SK-N-SH (cell line): ENCODE results near the gene LEO1. TPM values are rescaled to one million over a fixed set of nuclear protein-coding genes. Genes with fewer than 3 reads are reported as not detected.

Experiments used
- CTCF ChIA-PET: fragments of 300-600, 350-600 bp; formaldehyde crosslinking; extraction: SDS; loops from one replicate; lab custom pipeline; 2021; lab: Yijun Ruan, JAX
- POLR2A ChIA-PET: fragments of 350-600 bp; sonication (Branson Sonifier 250); formaldehyde crosslinking; extraction: SDS; loops from one replicate; lab custom pipeline; 2020; ENCODE audit warnings: antibody characterized with exemption, inconsistent platforms; lab: Yijun Ruan, JAX
- DNase-seq: peaks from one replicate; pipeline ENCODE4 v3.0.0; 2012
- H2AFZ ChIP-seq: fragments of 200-600 bp; sonication (generic); 2 replicates; pipeline ENCODE4 v1.8.1; 2016; ENCODE audit warnings: antibody characterized with exemption, mild to moderate bottlenecking, low read depth
- H3F3A ChIP-seq: fragments of 200-600 bp; sonication (generic); replicated peaks from 2 replicates; pipeline ENCODE3; 2016; ENCODE audit warnings: antibody characterized with exemption, mild to moderate bottlenecking; ENCODE audit not compliant: insufficient read depth
- H3K27ac ChIP-seq, 2 experiments: fragments of 200-500 bp in 1 of 2; fragments of 200-600 bp in 1 of 2; sonication (Bioruptor generic) in 1 of 2; sonication (generic), shearing (Covaris generic) in 1 of 2; 2 replicates each; pipeline versions ENCODE4 v1.5.1 to v1.6.1; 2014 to 2016; ENCODE audit warnings: low read depth in 2 of 2, inconsistent platforms in 1 of 2, low read length in 1 of 2, mild to moderate bottlenecking in 1 of 2, mixed read lengths in 1 of 2
- H3K27me3 ChIP-seq: fragments of 200-600 bp; sonication (generic), shearing (Covaris generic); 2 replicates; pipeline ENCODE4 v1.6.1; 2016; ENCODE audit warnings: mixed run types; ENCODE audit not compliant: insufficient read depth
- H3K36me3 ChIP-seq, 2 experiments: fragments of 200-500 bp in 1 of 2; fragments of 200-600 bp in 1 of 2; sonication (Bioruptor generic) in 1 of 2; sonication (generic) in 1 of 2; replicated peaks in 1 of 2; 2 replicates each; pipeline versions ENCODE3 to v1.5.1; 2014 to 2016; ENCODE audit warnings: low read length in 1 of 2, mild to moderate bottlenecking in 1 of 2; ENCODE audit not compliant: insufficient read depth in 2 of 2, control insufficient read depth in 1 of 2
- H3K4me1 ChIP-seq, 2 experiments: fragments of 200-500 bp in 1 of 2; fragments of 200-600 bp in 1 of 2; sonication (Bioruptor generic) in 1 of 2; sonication (generic), shearing (Covaris generic) in 1 of 2; 2 replicates each; pipeline versions ENCODE4 v1.5.1 to v1.6.1; 2014 to 2016; ENCODE audit warnings: low read depth in 1 of 2, low read length in 1 of 2, mixed run types in 1 of 2; ENCODE audit not compliant: insufficient read depth in 2 of 2, control insufficient read depth in 1 of 2
- H3K4me2 ChIP-seq: fragments of 200-600 bp; sonication (generic), shearing (Covaris generic); 2 replicates; pipeline ENCODE4 v1.6.1; 2017; ENCODE audit warnings: mixed run types
- H3K4me3 ChIP-seq, 2 experiments: fragments of 200-500 bp in 1 of 2; fragments of 200-600 bp in 1 of 2; sonication (Bioruptor generic) in 1 of 2; sonication (generic), shearing (Covaris generic) in 1 of 2; 2 replicates each; pipeline versions ENCODE4 v1.5.1 to v1.8.1; 2014 to 2016; ENCODE audit warnings: low read depth in 2 of 2, inconsistent platforms in 1 of 2, low read length in 1 of 2, mild to moderate bottlenecking in 1 of 2, mixed read lengths in 1 of 2, moderate library complexity in 1 of 2
- H3K79me2 ChIP-seq: fragments of 200-600 bp; sonication (generic); 2 replicates; pipeline ENCODE4 v1.8.1; 2017; ENCODE audit warnings: mild to moderate bottlenecking; ENCODE audit not compliant: insufficient read depth
- H3K9ac ChIP-seq: fragments of 200-600 bp; sonication (generic); 2 replicates; pipeline ENCODE4 v1.6.1; 2017; ENCODE audit warnings: mixed run types
- H3K9me2 ChIP-seq: fragments of 200-600 bp; sonication (generic); 2 replicates; pipeline ENCODE4 v1.6.1; 2017; ENCODE audit warnings: mixed run types
- H3K9me3 ChIP-seq: fragments of 200-600 bp; sonication (generic); 2 replicates; pipeline ENCODE4 v1.6.1; 2017; ENCODE audit warnings: mixed run types, mild to moderate bottlenecking, moderate library complexity
- H4K20me1 ChIP-seq: fragments of 200-600 bp; sonication (generic); 2 replicates; pipeline ENCODE4 v1.6.1; 2017; ENCODE audit warnings: mild to moderate bottlenecking, mixed run types; ENCODE audit not compliant: insufficient read depth
- ELF1 ChIP-seq: IDR thresholded peaks from 2 replicates; pipeline ENCODE4 v1.4.0; 2012
- EP300 ChIP-seq, 2 experiments: IDR thresholded peaks; 2 replicates each; pipeline versions ENCODE4 v1.4.0 to v1.6.1; 2012; ENCODE audit warnings: borderline replicate concordance in 1 of 2, low read depth in 1 of 2, low read length in 1 of 2
- FOSL2 ChIP-seq: IDR thresholded peaks from 2 replicates; pipeline ENCODE4 v1.4.0; 2012; ENCODE audit warnings: low read depth, mild to moderate bottlenecking, moderate library complexity, borderline replicate concordance
- GATA2 ChIP-seq: sonication (generic); formaldehyde crosslinking; IDR thresholded peaks from 2 replicates; pipeline ENCODE4 v1.5.0; 2020; ENCODE audit warnings: mild to moderate bottlenecking, missing genetic modification reagents
- JUND ChIP-seq: IDR thresholded peaks from 2 replicates; pipeline ENCODE4 v1.4.0; 2012
- NFIC ChIP-seq: IDR thresholded peaks from 2 replicates; pipeline ENCODE4 v1.4.0; 2012; ENCODE audit warnings: borderline replicate concordance
- POLR2AphosphoS5 ChIP-seq: IDR thresholded peaks from 2 replicates; pipeline ENCODE4 v1.6.1; 2012; ENCODE audit warnings: low read depth, low read length
- RAD21 ChIP-seq: IDR thresholded peaks from 2 replicates; pipeline ENCODE4 v1.6.1; 2012; ENCODE audit warnings: mild to moderate bottlenecking, low read length
- RFX5 ChIP-seq: IDR thresholded peaks from 2 replicates; pipeline ENCODE4 v1.6.1; 2012; ENCODE audit warnings: mild to moderate bottlenecking, improper control_type of control experiment, low read length
- SMC3 ChIP-seq: IDR thresholded peaks from 2 replicates; pipeline ENCODE4 v1.6.1; 2012; ENCODE audit warnings: low read depth, low read length, improper control_type of control experiment
- TAF1 ChIP-seq: IDR thresholded peaks from 2 replicates; pipeline ENCODE4 v1.6.1; 2012; ENCODE audit warnings: low read depth, mild to moderate bottlenecking, low read length, moderate library complexity, borderline replicate concordance
- TCF12 ChIP-seq: IDR thresholded peaks from 2 replicates; pipeline ENCODE4 v1.4.0; 2012
- WGBS: methylation state at CpG from one replicate; pipeline ENCODE4 v1.1.6; 2017; ENCODE audit warnings: low lambda C conversion rate; 5-methylcytosine and 5-hydroxymethylcytosine counted together
- polyA plus RNA-seq, 3 experiments: library from polyadenylated mRNA; depleted of rRNA; stranded (reverse); fragments of >200 nt; gene quantifications; 2 replicates each; pipeline ENCODE4 v1.2.3, GENCODE V29; 2012
- TF ChIP-seq, protein P1 (sequence below): fragments of 150-350 bp; IDR thresholded peaks from 2 replicates; pipeline ENCODE4 v1.6.1; 2017; ENCODE audit warnings: antibody characterized with exemption, low read length, low read depth, borderline replicate concordance
- TF ChIP-seq, protein P2 (sequence below): fragments of 150-350 bp; IDR thresholded peaks from 2 replicates; pipeline ENCODE4 v1.6.1; 2016; ENCODE audit warnings: mild to moderate bottlenecking, low read depth, low read length
- TF ChIP-seq, protein P3 (sequence below): fragments of 200-600 bp; sonication (generic); IDR thresholded peaks from 2 replicates; pipeline ENCODE4 v1.6.1; 2017; ENCODE audit warnings: antibody characterized with exemption, mild to moderate bottlenecking, moderate library complexity
- TF ChIP-seq, protein P4 (sequence below): IDR thresholded peaks from 2 replicates; pipeline ENCODE4 v1.6.1; 2012; ENCODE audit warnings: mild to moderate bottlenecking, low read depth, low read length, moderate library complexity

The LEO1 gene
- polyA plus RNA-seq, 1 of the 3 experiments (the other 2 are of a cell fraction): 6.7 TPM

DNA sequence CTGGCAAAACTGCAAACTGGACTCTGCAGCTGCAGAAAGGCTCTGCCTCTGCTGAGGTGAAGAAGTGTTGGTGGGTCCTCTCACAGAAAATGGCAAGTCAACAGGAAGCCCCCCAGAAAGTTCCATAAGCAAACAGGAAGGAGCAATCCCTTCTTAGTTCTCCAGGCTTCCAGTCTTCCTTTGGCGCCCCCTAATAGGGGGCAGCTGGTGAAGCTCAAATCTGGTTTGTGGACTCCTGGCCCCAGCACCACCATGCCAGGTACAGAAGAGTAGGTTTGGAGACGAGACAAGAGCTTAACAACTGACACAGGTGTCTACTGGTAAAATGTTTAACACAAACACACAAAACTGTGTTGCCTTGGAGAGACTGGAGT is 35.5 kb downstream of the LEO1 start (continued):
- TF ChIP-seq NFIC: no peak

DNA sequence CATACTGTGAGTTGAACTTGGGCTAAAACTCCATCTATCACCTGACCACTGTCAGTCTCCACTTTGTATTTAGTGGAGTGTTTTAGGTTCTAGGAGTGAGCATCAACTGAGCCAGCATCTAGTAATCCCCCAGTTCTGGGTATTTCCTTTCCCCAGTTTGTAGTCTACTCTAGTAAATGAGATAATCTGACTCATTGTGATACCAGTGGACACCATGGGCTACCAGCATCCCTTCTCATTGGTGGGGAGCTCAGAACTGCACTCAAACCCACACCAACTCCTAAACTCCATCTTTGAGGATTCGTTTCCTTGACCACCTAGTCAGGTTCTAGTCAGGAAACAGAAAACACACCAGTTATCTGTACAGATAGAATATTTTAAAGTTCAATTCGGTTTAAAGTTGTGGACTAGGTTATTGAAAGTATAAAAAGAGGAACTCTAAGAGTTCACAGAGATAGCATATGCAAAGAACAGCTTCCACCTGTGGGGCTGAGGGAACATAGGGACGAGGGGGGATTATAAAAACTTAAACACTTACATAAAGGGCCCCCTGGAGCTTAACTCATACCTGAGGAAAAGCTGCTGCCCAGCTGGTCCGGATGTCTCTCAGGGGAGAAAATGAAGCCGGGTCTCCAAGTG is 36.0 kb downstream of the LEO1 start:
- Histone ChIP-seq H3K4me1 (no peaks in the 10 kb centered on the region; a peak in 1 of 4 replicates), H3K9me2 (no peaks in the 10 kb centered on the region), H3F3A (peaks cover 27% of the 10 kb centered on the region), H3K36me3 (peaks cover 16 to 20% of the 10 kb centered on the region in 2 experiments), H3K9ac (no peak overlapping the region), H4K20me1 (no peaks in the 10 kb centered on the region), H3K27me3 (no peaks in the 10 kb centered on the region), H3K4me3 (no peak overlapping the region), H3K9me3 (no peaks in the 10 kb centered on the region), H3K27ac (no peak overlapping the region), H3K4me2 (no peak overlapping the region), H2AFZ (no peak overlapping the region), H3K79me2 (no peaks in the 10 kb centered on the region)
- no peak for TF ChIP-seq RFX5
- peak; percentile 10; the same call in 1 of the 2 replicates for TF ChIP-seq POLR2AphosphoS5
- ChIA-PET POLR2A (interaction anchor here (1.3 kb wide), 1 partner anchor 36 kb away, joined by 3 read pairs; the partner anchor contains the start of gene LEO1), CTCF (interaction anchor here (0.8 to 1.4 kb wide), 3 partner anchors 10 to 48 kb away, joined by 4 to 6 read pairs (median 5); no protein-coding TSS in a partner anchor)
- WGBS: 91% methylated on average over 5 of the region's 5 CpGs
- DNase-seq: no peak

DNA sequence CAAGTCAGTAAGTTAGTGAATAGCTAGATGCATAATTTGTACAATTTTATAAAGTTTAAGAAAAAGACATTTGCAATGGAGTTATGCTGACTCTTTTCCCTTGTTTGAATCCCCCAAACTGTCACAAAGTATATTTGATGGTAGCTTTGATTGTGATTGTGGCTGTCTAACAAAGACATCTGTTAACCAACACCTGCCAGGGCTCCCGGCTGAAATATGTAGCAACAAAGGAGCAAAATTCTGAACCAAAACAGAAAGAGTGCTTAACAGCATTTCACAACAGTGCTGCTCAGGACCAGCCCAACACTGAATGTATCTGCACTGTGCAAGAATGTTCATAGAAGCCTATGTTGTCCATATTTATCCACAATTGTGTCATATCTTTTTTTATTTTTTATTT is 39.4 kb downstream of the LEO1 start:
- no peak for DNase-seq
- no peaks in the 10 kb centered on the region for H3K27me3 ChIP-seq
- H4K20me1 ChIP-seq: no peaks in the 10 kb centered on the region
- H3K79me2 ChIP-seq: no peaks in the 10 kb centered on the region
- no peaks in the 10 kb centered on the region for H3K9me3 ChIP-seq
- H3K9ac ChIP-seq: no peak overlapping the region
- POLR2A ChIA-PET: no interaction called here
- CTCF ChIA-PET: interaction anchor here (0.6 to 1.4 kb wide), 4 partner anchors 15 to 651 kb away, joined by 3 to 5 read pairs (median 3); no protein-coding TSS in a partner anchor
- no peaks in the 10 kb centered on the region; a peak in 1 of 4 replicates for H3K4me1 ChIP-seq
- H3K36me3 ChIP-seq: peaks cover 15% of the 10 kb centered on the region in 2 experiments
- H3K4me3 ChIP-seq: no peak overlapping the region
- H2AFZ ChIP-seq: no peak overlapping the region
- no peak overlapping the region for H3K27ac ChIP-seq
- WGBS: 93% methylated on average over 1 of the region's 1 CpG
- no peaks in the 10 kb centered on the region for H3K9me2 ChIP-seq
- no peak overlapping the region for H3K4me2 ChIP-seq
- H3F3A ChIP-seq: peaks cover 30% of the 10 kb centered on the region
- TF ChIP-seq JUND: no peak
- TF ChIP-seq FOSL2: no peak
- no peak for TF ChIP-seq TCF12
- TF ChIP-seq RAD21: no peak
- TF ChIP-seq, protein P1, sequence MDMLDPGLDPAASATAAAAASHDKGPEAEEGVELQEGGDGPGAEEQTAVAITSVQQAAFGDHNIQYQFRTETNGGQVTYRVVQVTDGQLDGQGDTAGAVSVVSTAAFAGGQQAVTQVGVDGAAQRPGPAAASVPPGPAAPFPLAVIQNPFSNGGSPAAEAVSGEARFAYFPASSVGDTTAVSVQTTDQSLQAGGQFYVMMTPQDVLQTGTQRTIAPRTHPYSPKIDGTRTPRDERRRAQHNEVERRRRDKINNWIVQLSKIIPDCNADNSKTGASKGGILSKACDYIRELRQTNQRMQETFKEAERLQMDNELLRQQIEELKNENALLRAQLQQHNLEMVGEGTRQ: no peak
- TF ChIP-seq, protein P2, sequence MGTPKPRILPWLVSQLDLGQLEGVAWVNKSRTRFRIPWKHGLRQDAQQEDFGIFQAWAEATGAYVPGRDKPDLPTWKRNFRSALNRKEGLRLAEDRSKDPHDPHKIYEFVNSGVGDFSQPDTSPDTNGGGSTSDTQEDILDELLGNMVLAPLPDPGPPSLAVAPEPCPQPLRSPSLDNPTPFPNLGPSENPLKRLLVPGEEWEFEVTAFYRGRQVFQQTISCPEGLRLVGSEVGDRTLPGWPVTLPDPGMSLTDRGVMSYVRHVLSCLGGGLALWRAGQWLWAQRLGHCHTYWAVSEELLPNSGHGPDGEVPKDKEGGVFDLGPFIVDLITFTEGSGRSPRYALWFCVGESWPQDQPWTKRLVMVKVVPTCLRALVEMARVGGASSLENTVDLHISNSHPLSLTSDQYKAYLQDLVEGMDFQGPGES: no peak
- TF ChIP-seq GATA2 (CRISPR knock-in tag): no peak
- TF ChIP-seq EP300 (IDR thresholded peaks at IDR 0.05; ENCODE audit: borderline replicate concordance in 1 of 2, low read depth in 1 of 2, low read length in 1 of 2): no peak
- TF ChIP-seq SMC3: no peak
- TF ChIP-seq, protein P3, sequence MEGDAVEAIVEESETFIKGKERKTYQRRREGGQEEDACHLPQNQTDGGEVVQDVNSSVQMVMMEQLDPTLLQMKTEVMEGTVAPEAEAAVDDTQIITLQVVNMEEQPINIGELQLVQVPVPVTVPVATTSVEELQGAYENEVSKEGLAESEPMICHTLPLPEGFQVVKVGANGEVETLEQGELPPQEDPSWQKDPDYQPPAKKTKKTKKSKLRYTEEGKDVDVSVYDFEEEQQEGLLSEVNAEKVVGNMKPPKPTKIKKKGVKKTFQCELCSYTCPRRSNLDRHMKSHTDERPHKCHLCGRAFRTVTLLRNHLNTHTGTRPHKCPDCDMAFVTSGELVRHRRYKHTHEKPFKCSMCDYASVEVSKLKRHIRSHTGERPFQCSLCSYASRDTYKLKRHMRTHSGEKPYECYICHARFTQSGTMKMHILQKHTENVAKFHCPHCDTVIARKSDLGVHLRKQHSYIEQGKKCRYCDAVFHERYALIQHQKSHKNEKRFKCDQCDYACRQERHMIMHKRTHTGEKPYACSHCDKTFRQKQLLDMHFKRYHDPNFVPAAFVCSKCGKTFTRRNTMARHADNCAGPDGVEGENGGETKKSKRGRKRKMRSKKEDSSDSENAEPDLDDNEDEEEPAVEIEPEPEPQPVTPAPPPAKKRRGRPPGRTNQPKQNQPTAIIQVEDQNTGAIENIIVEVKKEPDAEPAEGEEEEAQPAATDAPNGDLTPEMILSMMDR: no peak
- TF ChIP-seq, protein P4, sequence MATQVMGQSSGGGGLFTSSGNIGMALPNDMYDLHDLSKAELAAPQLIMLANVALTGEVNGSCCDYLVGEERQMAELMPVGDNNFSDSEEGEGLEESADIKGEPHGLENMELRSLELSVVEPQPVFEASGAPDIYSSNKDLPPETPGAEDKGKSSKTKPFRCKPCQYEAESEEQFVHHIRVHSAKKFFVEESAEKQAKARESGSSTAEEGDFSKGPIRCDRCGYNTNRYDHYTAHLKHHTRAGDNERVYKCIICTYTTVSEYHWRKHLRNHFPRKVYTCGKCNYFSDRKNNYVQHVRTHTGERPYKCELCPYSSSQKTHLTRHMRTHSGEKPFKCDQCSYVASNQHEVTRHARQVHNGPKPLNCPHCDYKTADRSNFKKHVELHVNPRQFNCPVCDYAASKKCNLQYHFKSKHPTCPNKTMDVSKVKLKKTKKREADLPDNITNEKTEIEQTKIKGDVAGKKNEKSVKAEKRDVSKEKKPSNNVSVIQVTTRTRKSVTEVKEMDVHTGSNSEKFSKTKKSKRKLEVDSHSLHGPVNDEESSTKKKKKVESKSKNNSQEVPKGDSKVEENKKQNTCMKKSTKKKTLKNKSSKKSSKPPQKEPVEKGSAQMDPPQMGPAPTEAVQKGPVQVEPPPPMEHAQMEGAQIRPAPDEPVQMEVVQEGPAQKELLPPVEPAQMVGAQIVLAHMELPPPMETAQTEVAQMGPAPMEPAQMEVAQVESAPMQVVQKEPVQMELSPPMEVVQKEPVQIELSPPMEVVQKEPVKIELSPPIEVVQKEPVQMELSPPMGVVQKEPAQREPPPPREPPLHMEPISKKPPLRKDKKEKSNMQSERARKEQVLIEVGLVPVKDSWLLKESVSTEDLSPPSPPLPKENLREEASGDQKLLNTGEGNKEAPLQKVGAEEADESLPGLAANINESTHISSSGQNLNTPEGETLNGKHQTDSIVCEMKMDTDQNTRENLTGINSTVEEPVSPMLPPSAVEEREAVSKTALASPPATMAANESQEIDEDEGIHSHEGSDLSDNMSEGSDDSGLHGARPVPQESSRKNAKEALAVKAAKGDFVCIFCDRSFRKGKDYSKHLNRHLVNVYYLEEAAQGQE: no peak
- no peak for TF ChIP-seq TAF1
- TF ChIP-seq ELF1: no peak
- TF ChIP-seq POLR2AphosphoS5: no peak
